H1 (cell line): ENCODE data around the gene ALDH1L2. TPM values are rescaled to one million over a fixed set of nuclear protein-coding genes. Genes with fewer than 3 reads are reported as not detected.

Source experiments
- GTF2F1 ChIP-seq: IDR thresholded peaks from 2 replicates; pipeline ENCODE4 v1.6.1; 2012; ENCODE audit warnings: low read depth, low read length, improper control_type of control experiment, borderline replicate concordance
- POU5F1 ChIP-seq: IDR thresholded peaks from 2 replicates; pipeline ENCODE4 v1.6.1; 2011; ENCODE audit warnings: low read depth, mild to moderate bottlenecking, low read length, moderate library complexity
- RBBP5 ChIP-seq: IDR thresholded peaks from 2 replicates; pipeline ENCODE4 v1.7.1; 2012; ENCODE audit warnings: low read depth, mild to moderate bottlenecking, inconsistent platforms, low read length, moderate library complexity, borderline replicate concordance
- SIX5 ChIP-seq: IDR thresholded peaks from 2 replicates; pipeline ENCODE4 v1.6.1; 2011; ENCODE audit warnings: mild to moderate bottlenecking, low read depth, low read length
- SP1 ChIP-seq: IDR thresholded peaks from 2 replicates; pipeline ENCODE4 v1.6.1; 2011; ENCODE audit warnings: low read depth, low read length
- TAF7 ChIP-seq: optimal IDR thresholded peaks from 2 replicates; pipeline ENCODE3; 2011; ENCODE audit warnings: low read depth, mild to moderate bottlenecking, inconsistent platforms, low read length, moderate library complexity, borderline replicate concordance
- polyA plus RNA-seq, 7 experiments: library from polyadenylated mRNA; depleted of rRNA in 3 of 7; stranded (reverse) in 5 of 7; unstranded in 2 of 7; fragments of >200 nt in 5 of 7; fragments of 200-250 nt in 2 of 7; gene quantifications; 1 replicate in 5 of 7; 2 replicates in 1 of 7; 4 replicates in 1 of 7; pipeline versions ENCODE4 v1.2.1 to v1.2.3, GENCODE V29; 2011 to 2013; ENCODE audit warnings: missing spikeins in 2 of 7, mixed read lengths in 2 of 7
- total RNA-seq: library from RNA; stranded (reverse); fragmentation: NEBNext Ultra II Directional; extraction: Animal tissue kit (Norgen Biotek cat#: 25700); gene quantifications from 2 replicates; pipeline ENCODE4 v1.2.1, GENCODE V29; 2021
- TF ChIP-seq, protein P1 (sequence below): fragments of 300-600 bp; sonication (generic); IDR thresholded peaks from 2 replicates; pipeline ENCODE4 v1.7.1; 2012; ENCODE audit warnings: low read length, moderate library complexity, mild to moderate bottlenecking, inconsistent platforms; ENCODE audit not compliant: insufficient replicate concordance
- TF ChIP-seq, protein P2 (sequence below): IDR thresholded peaks from 2 replicates; pipeline ENCODE4 v1.6.1; 2012; ENCODE audit warnings: inconsistent platforms

The ALDH1L2 gene
- total and polyA plus RNA-seq, 2 of the 8 experiments (the other 6 are each of a cell fraction or from before 2014, with no cell fraction given) = 3.7 to 7.2 TPM

DNA sequence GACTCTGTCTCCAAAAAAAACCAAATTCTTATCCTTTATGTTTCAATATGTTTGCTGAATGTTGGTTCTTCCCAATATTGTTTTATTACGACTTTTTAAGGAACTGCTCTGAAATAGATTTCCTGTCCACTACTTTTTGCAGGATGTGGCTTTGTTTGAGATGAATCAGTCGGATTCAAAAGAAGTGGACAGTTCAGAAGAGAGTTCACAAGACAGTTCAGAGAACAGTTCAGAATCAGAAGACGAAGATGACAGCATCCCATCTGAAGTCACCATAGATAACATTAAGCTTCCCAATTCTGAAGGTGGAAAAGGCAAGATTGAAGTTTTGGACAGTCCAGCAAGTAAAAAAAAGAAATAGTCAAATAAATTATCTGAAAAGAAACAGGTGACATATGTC is 89.9 kb downstream of the ALDH1L2 start (continued):
- TF ChIP-seq, protein P1, sequence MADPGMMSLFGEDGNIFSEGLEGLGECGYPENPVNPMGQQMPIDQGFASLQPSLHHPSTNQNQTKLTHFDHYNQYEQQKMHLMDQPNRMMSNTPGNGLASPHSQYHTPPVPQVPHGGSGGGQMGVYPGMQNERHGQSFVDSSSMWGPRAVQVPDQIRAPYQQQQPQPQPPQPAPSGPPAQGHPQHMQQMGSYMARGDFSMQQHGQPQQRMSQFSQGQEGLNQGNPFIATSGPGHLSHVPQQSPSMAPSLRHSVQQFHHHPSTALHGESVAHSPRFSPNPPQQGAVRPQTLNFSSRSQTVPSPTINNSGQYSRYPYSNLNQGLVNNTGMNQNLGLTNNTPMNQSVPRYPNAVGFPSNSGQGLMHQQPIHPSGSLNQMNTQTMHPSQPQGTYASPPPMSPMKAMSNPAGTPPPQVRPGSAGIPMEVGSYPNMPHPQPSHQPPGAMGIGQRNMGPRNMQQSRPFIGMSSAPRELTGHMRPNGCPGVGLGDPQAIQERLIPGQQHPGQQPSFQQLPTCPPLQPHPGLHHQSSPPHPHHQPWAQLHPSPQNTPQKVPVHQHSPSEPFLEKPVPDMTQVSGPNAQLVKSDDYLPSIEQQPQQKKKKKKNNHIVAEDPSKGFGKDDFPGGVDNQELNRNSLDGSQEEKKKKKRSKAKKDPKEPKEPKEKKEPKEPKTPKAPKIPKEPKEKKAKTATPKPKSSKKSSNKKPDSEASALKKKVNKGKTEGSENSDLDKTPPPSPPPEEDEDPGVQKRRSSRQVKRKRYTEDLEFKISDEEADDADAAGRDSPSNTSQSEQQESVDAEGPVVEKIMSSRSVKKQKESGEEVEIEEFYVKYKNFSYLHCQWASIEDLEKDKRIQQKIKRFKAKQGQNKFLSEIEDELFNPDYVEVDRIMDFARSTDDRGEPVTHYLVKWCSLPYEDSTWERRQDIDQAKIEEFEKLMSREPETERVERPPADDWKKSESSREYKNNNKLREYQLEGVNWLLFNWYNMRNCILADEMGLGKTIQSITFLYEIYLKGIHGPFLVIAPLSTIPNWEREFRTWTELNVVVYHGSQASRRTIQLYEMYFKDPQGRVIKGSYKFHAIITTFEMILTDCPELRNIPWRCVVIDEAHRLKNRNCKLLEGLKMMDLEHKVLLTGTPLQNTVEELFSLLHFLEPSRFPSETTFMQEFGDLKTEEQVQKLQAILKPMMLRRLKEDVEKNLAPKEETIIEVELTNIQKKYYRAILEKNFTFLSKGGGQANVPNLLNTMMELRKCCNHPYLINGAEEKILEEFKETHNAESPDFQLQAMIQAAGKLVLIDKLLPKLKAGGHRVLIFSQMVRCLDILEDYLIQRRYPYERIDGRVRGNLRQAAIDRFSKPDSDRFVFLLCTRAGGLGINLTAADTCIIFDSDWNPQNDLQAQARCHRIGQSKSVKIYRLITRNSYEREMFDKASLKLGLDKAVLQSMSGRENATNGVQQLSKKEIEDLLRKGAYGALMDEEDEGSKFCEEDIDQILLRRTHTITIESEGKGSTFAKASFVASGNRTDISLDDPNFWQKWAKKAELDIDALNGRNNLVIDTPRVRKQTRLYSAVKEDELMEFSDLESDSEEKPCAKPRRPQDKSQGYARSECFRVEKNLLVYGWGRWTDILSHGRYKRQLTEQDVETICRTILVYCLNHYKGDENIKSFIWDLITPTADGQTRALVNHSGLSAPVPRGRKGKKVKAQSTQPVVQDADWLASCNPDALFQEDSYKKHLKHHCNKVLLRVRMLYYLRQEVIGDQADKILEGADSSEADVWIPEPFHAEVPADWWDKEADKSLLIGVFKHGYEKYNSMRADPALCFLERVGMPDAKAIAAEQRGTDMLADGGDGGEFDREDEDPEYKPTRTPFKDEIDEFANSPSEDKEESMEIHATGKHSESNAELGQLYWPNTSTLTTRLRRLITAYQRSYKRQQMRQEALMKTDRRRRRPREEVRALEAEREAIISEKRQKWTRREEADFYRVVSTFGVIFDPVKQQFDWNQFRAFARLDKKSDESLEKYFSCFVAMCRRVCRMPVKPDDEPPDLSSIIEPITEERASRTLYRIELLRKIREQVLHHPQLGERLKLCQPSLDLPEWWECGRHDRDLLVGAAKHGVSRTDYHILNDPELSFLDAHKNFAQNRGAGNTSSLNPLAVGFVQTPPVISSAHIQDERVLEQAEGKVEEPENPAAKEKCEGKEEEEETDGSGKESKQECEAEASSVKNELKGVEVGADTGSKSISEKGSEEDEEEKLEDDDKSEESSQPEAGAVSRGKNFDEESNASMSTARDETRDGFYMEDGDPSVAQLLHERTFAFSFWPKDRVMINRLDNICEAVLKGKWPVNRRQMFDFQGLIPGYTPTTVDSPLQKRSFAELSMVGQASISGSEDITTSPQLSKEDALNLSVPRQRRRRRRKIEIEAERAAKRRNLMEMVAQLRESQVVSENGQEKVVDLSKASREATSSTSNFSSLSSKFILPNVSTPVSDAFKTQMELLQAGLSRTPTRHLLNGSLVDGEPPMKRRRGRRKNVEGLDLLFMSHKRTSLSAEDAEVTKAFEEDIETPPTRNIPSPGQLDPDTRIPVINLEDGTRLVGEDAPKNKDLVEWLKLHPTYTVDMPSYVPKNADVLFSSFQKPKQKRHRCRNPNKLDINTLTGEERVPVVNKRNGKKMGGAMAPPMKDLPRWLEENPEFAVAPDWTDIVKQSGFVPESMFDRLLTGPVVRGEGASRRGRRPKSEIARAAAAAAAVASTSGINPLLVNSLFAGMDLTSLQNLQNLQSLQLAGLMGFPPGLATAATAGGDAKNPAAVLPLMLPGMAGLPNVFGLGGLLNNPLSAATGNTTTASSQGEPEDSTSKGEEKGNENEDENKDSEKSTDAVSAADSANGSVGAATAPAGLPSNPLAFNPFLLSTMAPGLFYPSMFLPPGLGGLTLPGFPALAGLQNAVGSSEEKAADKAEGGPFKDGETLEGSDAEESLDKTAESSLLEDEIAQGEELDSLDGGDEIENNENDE = no peak
- TF ChIP-seq GTF2F1 = no peak
- TF ChIP-seq SIX5 = no peak
- no peak for TF ChIP-seq SP1
- TF ChIP-seq RBBP5 = no peak
- TF ChIP-seq, protein P2, sequence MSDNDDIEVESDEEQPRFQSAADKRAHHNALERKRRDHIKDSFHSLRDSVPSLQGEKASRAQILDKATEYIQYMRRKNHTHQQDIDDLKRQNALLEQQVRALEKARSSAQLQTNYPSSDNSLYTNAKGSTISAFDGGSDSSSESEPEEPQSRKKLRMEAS = no peak
- TF ChIP-seq TAF7 = no peak
- no peak for TF ChIP-seq POU5F1
